ENCODE results near the gene MGA. TPM values are rescaled to one million over a fixed set of nuclear protein-coding genes. Genes with fewer than 3 reads are reported as not detected.

Gene MGA
- polyA plus RNA-seq, 2 of the 4 experiments (the other 2 are of a cell fraction) = 4.5 to 13.8 TPM

GRCh38 chr15:41817781-41818180, 157.6 kb downstream of the MGA start:
- 87% methylated on average over 6 of the region's 6 CpGs for WGBS (ENCODE audit: missing lambda C conversion rate)
- POLR2A ChIA-PET = no interaction called here
- TF ChIP-seq CHD2 (IDR thresholded peaks at IDR 0.05; ENCODE audit: low read length, partially characterized antibody) (no peak), FOSB (CRISPR knock-in tag; IDR thresholded peaks at IDR 0.05) (no peak), RCOR1 (IDR thresholded peaks at IDR 0.05; ENCODE audit: low read depth, low read length) (no peak), REST (IDR thresholded peaks at IDR 0.05) (no peak), RARB (CRISPR knock-in tag; IDR thresholded peaks at IDR 0.05) (no peak), ZNF302 (CRISPR knock-in tag; IDR thresholded peaks at IDR 0.05) (no peak), JUNB (IDR thresholded peaks at IDR 0.05) (no peak), E2F6 (IDR thresholded peaks at IDR 0.05; ENCODE audit: borderline replicate concordance, low read depth) (no peak), SMC3 (IDR thresholded peaks at IDR 0.05) (no peak), ELK1 (IDR thresholded peaks at IDR 0.05; ENCODE audit: low read depth, low read length) (no peak), USF2 (IDR thresholded peaks at IDR 0.05) (no peak), CBX8 (IDR thresholded peaks at IDR 0.05) (no peak), HMGXB4 (CRISPR knock-in tag; IDR thresholded peaks at IDR 0.05; ENCODE audit: borderline replicate concordance) (no peak), FOSL2 (IDR thresholded peaks at IDR 0.05) (no peak), FOSL2 (CRISPR knock-in tag; IDR thresholded peaks at IDR 0.05) (no peak), POLR2AphosphoS2 (conservative IDR thresholded peaks at IDR 0.05; ENCODE audit: low read length) (no peak), CTCF (IDR thresholded peaks at IDR 0.05) (no peak), EP300 (IDR thresholded peaks at IDR 0.05) (no peak), KDM1A (IDR thresholded peaks at IDR 0.05; ENCODE audit: low read depth) (no peak), NPAS2 (CRISPR knock-in tag; IDR thresholded peaks at IDR 0.05; ENCODE audit: borderline replicate concordance) (no peak)
- no peak overlapping the region for H3K4me3 ChIP-seq
- H3K9me3 ChIP-seq = no peaks in the 10 kb centered on the region
- ATAC-seq (no peak), DNase-seq (ENCODE audit: low read depth in 1 of 2, low spot score in 1 of 2) (no peak), FAIRE-seq (no peak)
- no peak overlapping the region for H3K27ac ChIP-seq
- H3K4me2 ChIP-seq = no peak overlapping the region
- CTCF ChIA-PET = interaction anchor here (0.8 to 1.6 kb wide), 5 partner anchors 9 to 45 kb away, joined by 3 to 5 read pairs (median 3); partner anchors contain the start of gene MAPKBP1
- no peaks in the 10 kb centered on the region for H3K4me1 ChIP-seq
